ENCODE measurements around the gene CASP1.

The CASP1 gene

DNA sequence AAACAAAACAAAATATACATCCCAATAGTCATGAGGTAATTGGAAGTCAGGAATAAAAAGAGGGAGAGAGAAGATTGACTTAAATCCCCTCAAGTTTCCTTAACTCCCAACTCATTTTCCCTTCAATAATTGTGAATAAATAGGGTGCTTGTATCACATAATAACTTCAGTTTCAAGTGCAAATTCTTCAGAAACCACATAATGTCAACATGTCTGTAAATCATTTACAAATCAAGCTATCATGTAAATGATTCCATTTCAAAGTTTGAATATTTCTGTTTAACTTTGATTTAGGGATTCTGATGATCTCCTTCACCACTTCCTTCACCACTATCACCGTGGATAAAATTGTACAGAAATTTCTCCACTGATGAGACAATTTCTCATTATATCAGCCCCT is 35.2 kb downstream of the CASP1 start:
- Histone ChIP-seq H3K9ac (no peak overlapping the region), H3K9me3 (ENCODE audit: control insufficient read depth, low read length) (no peaks in the 10 kb centered on the region), H3K79me2 (no peaks in the 10 kb centered on the region), H3K27ac (no peak overlapping the region), H3K4me3 (ENCODE audit: low read depth, low read length) (no peak overlapping the region), H2AFZ (no peak overlapping the region), H3K4me1 (no peaks in the 10 kb centered on the region), H3K4me2 (ENCODE audit: low read length) (no peak overlapping the region), H3K27me3 (ENCODE audit: control insufficient read depth, insufficient read depth, low read length) (no peaks in the 10 kb centered on the region), H3K36me3 (ENCODE audit: control insufficient read depth, insufficient read depth, low read length) (no peaks in the 10 kb centered on the region)
- TF ChIP-seq, protein P1, sequence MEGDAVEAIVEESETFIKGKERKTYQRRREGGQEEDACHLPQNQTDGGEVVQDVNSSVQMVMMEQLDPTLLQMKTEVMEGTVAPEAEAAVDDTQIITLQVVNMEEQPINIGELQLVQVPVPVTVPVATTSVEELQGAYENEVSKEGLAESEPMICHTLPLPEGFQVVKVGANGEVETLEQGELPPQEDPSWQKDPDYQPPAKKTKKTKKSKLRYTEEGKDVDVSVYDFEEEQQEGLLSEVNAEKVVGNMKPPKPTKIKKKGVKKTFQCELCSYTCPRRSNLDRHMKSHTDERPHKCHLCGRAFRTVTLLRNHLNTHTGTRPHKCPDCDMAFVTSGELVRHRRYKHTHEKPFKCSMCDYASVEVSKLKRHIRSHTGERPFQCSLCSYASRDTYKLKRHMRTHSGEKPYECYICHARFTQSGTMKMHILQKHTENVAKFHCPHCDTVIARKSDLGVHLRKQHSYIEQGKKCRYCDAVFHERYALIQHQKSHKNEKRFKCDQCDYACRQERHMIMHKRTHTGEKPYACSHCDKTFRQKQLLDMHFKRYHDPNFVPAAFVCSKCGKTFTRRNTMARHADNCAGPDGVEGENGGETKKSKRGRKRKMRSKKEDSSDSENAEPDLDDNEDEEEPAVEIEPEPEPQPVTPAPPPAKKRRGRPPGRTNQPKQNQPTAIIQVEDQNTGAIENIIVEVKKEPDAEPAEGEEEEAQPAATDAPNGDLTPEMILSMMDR (IDR thresholded peaks at IDR 0.05), result no peak

DNA sequence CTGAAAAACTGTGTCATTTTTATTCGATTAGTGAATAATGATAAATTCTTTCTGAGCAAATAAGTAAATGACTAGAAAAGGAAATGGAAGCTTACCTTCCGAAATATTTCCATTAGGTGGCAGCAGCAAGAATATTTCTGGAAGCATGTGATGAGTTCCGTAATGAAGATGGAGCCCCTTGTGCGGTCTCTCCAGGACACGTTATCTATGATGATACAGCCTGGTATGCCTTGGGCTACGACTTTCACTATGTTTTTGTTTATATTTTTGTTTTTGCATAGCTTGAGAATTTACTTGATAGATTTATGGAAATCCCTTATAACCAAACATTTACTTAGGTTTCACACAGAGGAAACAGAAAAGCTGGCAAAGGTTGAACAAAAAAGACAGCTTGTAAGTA is 37.7 kb downstream of the CASP1 start:
- Histone ChIP-seq H3K4me3 (ENCODE audit: low read depth, low read length) (no peak overlapping the region), H3K27me3 (ENCODE audit: control insufficient read depth, insufficient read depth, low read length) (no peaks in the 10 kb centered on the region), H3K9me3 (ENCODE audit: control insufficient read depth, low read length) (no peaks in the 10 kb centered on the region), H3K4me1 (no peaks in the 10 kb centered on the region), H3K36me3 (ENCODE audit: control insufficient read depth, insufficient read depth, low read length) (no peaks in the 10 kb centered on the region), H2AFZ (no peak overlapping the region), H3K4me2 (ENCODE audit: low read length) (no peak overlapping the region), H3K79me2 (no peaks in the 10 kb centered on the region), H3K27ac (no peak overlapping the region), H3K9ac (no peak overlapping the region)
- TF ChIP-seq, protein P1 (IDR thresholded peaks at IDR 0.05), result no peak

DNA sequence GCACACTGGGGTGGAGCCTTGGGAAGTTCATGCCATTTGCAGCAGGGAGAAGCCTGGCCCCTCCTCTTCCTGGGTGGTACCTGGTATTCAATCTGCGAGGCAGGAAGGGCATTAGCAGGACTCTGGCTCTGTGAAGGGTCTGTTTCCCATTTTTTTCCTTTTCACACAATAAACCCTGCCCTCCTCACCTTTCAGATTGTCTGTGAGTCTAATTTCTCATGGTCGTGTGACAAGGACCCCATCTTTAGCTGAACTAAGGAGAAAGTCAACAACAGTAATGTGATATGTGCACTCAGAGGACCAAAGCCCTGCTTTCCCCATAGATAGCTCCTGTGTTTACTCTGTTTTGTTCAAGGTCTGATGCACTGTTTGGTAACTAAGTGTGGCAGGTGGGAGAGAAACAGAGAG is 39.9 kb downstream of the CASP1 start:
- no peaks in the 10 kb centered on the region for H3K36me3 ChIP-seq (ENCODE audit: control insufficient read depth, insufficient read depth, low read length)
- no peaks in the 10 kb centered on the region for H3K9me3 ChIP-seq (ENCODE audit: control insufficient read depth, low read length)
- no peaks in the 10 kb centered on the region for H3K27me3 ChIP-seq (ENCODE audit: control insufficient read depth, insufficient read depth, low read length)
- no peaks in the 10 kb centered on the region for H3K79me2 ChIP-seq
- H3K27ac ChIP-seq, result no peak overlapping the region
- TF ChIP-seq, protein P1 (IDR thresholded peaks at IDR 0.05), result no peak
- H3K4me1 ChIP-seq, result no peaks in the 10 kb centered on the region
- H2AFZ ChIP-seq, result no peak overlapping the region
- no peak overlapping the region for H3K4me2 ChIP-seq (ENCODE audit: low read length)
- H3K4me3 ChIP-seq (ENCODE audit: low read depth, low read length), result no peak overlapping the region
- H3K9ac ChIP-seq, result no peak overlapping the region

DNA sequence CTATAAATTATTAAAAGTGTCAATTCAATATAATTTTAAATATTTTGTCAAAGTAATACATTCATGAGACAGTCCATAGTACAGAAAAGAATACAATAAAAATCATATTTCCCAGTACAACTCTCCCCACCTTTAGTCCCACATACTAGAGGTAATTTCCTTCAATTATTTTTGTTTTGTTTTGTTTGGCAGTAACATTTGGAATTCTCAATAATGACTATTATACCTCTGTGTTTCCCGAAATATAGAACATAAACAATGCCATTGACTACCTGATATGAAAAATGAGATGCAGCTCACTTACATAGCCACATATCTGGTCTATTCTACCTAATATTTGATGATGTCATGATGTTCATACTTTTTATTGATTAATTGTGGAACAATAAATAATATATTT is 42.2 kb downstream of the CASP1 start:
- H3K36me3 ChIP-seq (ENCODE audit: control insufficient read depth, insufficient read depth, low read length), result no peaks in the 10 kb centered on the region
- no peak overlapping the region for H3K9ac ChIP-seq
- TF ChIP-seq, protein P1 (IDR thresholded peaks at IDR 0.05), result no peak
- H3K27me3 ChIP-seq (ENCODE audit: control insufficient read depth, insufficient read depth, low read length), result no peaks in the 10 kb centered on the region
- no peak overlapping the region for H3K27ac ChIP-seq
- H2AFZ ChIP-seq, result no peak overlapping the region
- H3K4me1 ChIP-seq, result no peaks in the 10 kb centered on the region
- no peaks in the 10 kb centered on the region for H3K9me3 ChIP-seq (ENCODE audit: control insufficient read depth, low read length)
- H3K4me3 ChIP-seq (ENCODE audit: low read depth, low read length), result no peak overlapping the region
- H3K79me2 ChIP-seq, result no peaks in the 10 kb centered on the region
- H3K4me2 ChIP-seq (ENCODE audit: low read length), result no peak overlapping the region

- Histone ChIP-seq H3K79me2 (no peaks in the 10 kb centered on the region), H3K36me3 (ENCODE audit: control insufficient read depth, insufficient read depth, low read length) (no peaks in the 10 kb centered on the region), H3K9ac (no peak overlapping the region), H3K27me3 (ENCODE audit: control insufficient read depth, insufficient read depth, low read length) (no peaks in the 10 kb centered on the region), H3K4me3 (ENCODE audit: low read depth, low read length) (no peak overlapping the region), H3K4me2 (ENCODE audit: low read length) (no peak overlapping the region), H3K9me3 (ENCODE audit: control insufficient read depth, low read length) (no peaks in the 10 kb centered on the region), H3K27ac (no peak overlapping the region), H3K4me1 (no peaks in the 10 kb centered on the region), H2AFZ (no peak overlapping the region)
- TF ChIP-seq, protein P1 (IDR thresholded peaks at IDR 0.05), result no peak
Observed at GRCh38 chr11:104991994-104992393, 43.0 kb downstream of the CASP1 start.

All from parathyroid adenoma (tissue), 2 donors.